Measurements from ENCODE around the gene DYNLL2. TPM values are rescaled to one million over a fixed set of nuclear protein-coding genes. Genes with fewer than 3 reads are reported as not detected.
A peak's percentile ranks its signal among the peaks of the same experiment; 100 is the strongest.
"Not testable (repeated sequence)": the region's sequence is repeated elsewhere in the genome, so short reads cannot be mapped to it uniquely, and the experiment has no call there.

The DYNLL2 gene
- 41.2 TPM for total RNA-seq

GRCh38 chr17:58082870-58083490 is at the start of gene DYNLL2:
Gene DYNLL2, plus strand, starts transcription at chr17:58083419. Its CDS starts 3,672 bp downstream, at chr17:58087091.
- DNase-seq = peak; percentile 89

GRCh38 chr17:58039975-58040374 is 43.2 kb upstream of the DYNLL2 start:
- DNase-seq = no peak

GRCh38 chr17:58040386-58040785 is 42.8 kb upstream of the DYNLL2 start:
- DNase-seq = no peak

- DNase-seq = no peak
These were observed 42.1 kb upstream of the DYNLL2 start for GRCh38 chr17:58041161-58041560.

- no peak for DNase-seq
These were observed 39.7 kb upstream of the DYNLL2 start for GRCh38 chr17:58043221-58044181.

- DNase-seq = not testable (repeated sequence)
These were observed 39.0 kb upstream of the DYNLL2 start for GRCh38 chr17:58044256-58044655.

- DNase-seq = peak; percentile 51
These were observed 36.8 kb upstream of the DYNLL2 start for GRCh38 chr17:58046239-58047094.

GRCh38 chr17:58047376-58048150 is 35.7 kb upstream of the DYNLL2 start:
- DNase-seq = no peak

- no peak for DNase-seq
These were observed 33.7 kb upstream of the DYNLL2 start for GRCh38 chr17:58049533-58049932.

- no peak for DNase-seq
These were observed 32.3 kb upstream of the DYNLL2 start for GRCh38 chr17:58050966-58051365.

GRCh38 chr17:58051468-58051867 is 31.8 kb upstream of the DYNLL2 start:
- no peak for DNase-seq

- no peak for DNase-seq
These were observed 30.8 kb upstream of the DYNLL2 start for GRCh38 chr17:58052407-58052806.

GRCh38 chr17:58052945-58053715 is 30.1 kb upstream of the DYNLL2 start:
- DNase-seq = no peak

GRCh38 chr17:58054641-58055040 is 28.6 kb upstream of the DYNLL2 start:
- DNase-seq = no peak

GRCh38 chr17:58056476-58056875 is 26.7 kb upstream of the DYNLL2 start:
- no peak for DNase-seq

- DNase-seq = no peak
These were observed 24.1 kb upstream of the DYNLL2 start for GRCh38 chr17:58059141-58059540.

GRCh38 chr17:58060596-58061191 is 22.5 kb upstream of the DYNLL2 start:
- DNase-seq = peak; percentile 63

- no peak for DNase-seq
These were observed 21.5 kb upstream of the DYNLL2 start for GRCh38 chr17:58061672-58062071.

- no peak for DNase-seq
These were observed 18.0 kb upstream of the DYNLL2 start for GRCh38 chr17:58065238-58065637.

- no peak for DNase-seq
These were observed 16.8 kb upstream of the DYNLL2 start for GRCh38 chr17:58066401-58066800.

- no peak for DNase-seq
These were observed 10.4 kb upstream of the DYNLL2 start for GRCh38 chr17:58072862-58073261.

Data from occipital lobe (tissue), 2 donors.